Prostate gland (tissue), 2 donors: ENCODE measurements around the gene DHX35. TPM values are rescaled to one million over a fixed set of nuclear protein-coding genes. Genes with fewer than 3 reads are reported as not detected.

Experiments used
- DNase-seq: peaks from one replicate; pipeline ENCODE4 v3.0.0-alpha.2; 2019; ENCODE audit warnings: low spot score
- H3K27ac ChIP-seq, 2 donors: fragments of 200-600 bp; sonication (generic); 2 replicates each; pipeline ENCODE4 v1.5.1; 2017 to 2019
- H3K27me3 ChIP-seq: fragments of 200-600 bp; sonication (generic); replicated peaks from 2 replicates; pipeline ENCODE4 v1.5.1; 2019; ENCODE audit not compliant: insufficient read depth
- H3K36me3 ChIP-seq, 2 donors: fragments of 200-600 bp; sonication (generic); 1 replicate in 1 of 2; 2 replicates in 1 of 2; pipeline versions ENCODE4 v1.5.1 to v1.8.1; 2017 to 2019
- H3K4me1 ChIP-seq: fragments of 200-600 bp; sonication (generic); replicated peaks from 2 replicates; pipeline ENCODE4 v1.5.1; 2019
- H3K4me3 ChIP-seq, 2 donors: fragments of 200-600 bp; sonication (generic); 2 replicates each; pipeline ENCODE4 v1.5.1; 2017 to 2019
- H3K9me3 ChIP-seq: fragments of 200-600 bp; sonication (generic); 2 replicates; pipeline ENCODE4 v1.5.1; 2017
- POLR2A ChIP-seq: fragments of 450-650 bp; IDR thresholded peaks from one replicate; pipeline ENCODE4 v1.6.1; 2016; ENCODE audit warnings: antibody characterized with exemption, mild to moderate bottlenecking
- POLR2AphosphoS5 ChIP-seq: sonication (generic); formaldehyde crosslinking; IDR thresholded peaks from one replicate; pipeline ENCODE4 v1.6.1; 2017; ENCODE audit warnings: antibody characterized with exemption
- WGBS: methylation state at CpG from one replicate; pipeline ENCODE4 v1.1.5; 2018; 5-methylcytosine and 5-hydroxymethylcytosine counted together
- intact Hi-C: fragments of 100-400 bp; cut with DNase I; formaldehyde crosslinking; loops from one replicate; pipeline ENCODE4 v1.14.2; 2022
- total RNA-seq, 2 donors: library from RNA; depleted of rRNA; stranded (reverse); fragments of >200 nt; gene quantifications; one replicate each; pipeline ENCODE4 v1.1.0, GENCODE V29; 2016
- TF ChIP-seq, protein P1 (sequence below), 4 experiments: fragments of 200-600 bp in 2 of 4; fragments of 450-650 bp in 2 of 4; sonication (generic) in 2 of 4; IDR thresholded peaks; 1 replicate in 3 of 4; 2 replicates in 1 of 4; pipeline ENCODE4 v1.5.1; 2016 to 2019; ENCODE audit warnings: antibody characterized with exemption in 4 of 4, mild to moderate bottlenecking in 2 of 4, moderate library complexity in 2 of 4

Gene DHX35
- total RNA-seq, 2 donors from 2014 or later, result 12.8 to 15.6 TPM

DNA sequence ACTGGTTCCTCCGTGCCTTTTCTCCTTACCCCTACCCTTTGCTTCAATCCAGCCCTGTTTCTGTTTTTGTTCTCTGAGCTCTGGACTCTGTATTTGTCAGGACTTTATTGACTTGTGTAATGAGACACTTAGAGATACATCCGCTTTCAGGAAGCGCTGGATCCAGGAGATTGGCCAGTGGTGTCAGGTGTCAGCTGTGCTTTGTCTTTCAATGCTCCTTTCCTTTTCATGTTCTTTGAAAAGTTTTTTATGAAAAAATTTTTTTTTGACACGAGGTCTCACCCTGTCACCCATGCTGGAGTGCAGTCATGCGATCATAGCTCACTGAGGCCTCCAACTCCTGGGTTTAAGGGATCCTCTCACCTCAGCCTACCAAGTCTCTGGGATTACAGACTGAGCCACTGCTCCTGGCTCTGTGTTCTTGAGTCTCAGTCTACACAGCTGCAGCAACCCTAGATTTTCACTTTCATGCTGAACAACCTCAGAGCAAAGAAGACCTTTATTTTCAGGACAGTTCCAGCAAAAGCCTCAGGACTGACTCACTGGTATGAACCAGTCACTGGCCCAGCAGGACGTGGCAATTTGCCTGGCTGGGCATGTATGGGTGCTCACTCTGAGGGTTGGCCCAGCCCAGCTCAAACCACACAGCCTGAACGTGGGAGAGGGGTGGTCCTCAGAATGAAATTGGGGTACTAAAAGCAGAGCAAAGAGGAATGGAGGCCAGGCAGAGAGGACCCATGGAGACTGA lies 108.5 kb downstream of the DHX35 start:
- Histone ChIP-seq H3K9me3 (no peaks in the 10 kb centered on the region), H3K36me3 (no peaks in the 10 kb centered on the region), H3K4me3 (no peak overlapping the region), H3K4me1 (no peaks in the 10 kb centered on the region), H3K27me3 (no peaks in the 10 kb centered on the region), H3K27ac (no peak overlapping the region)
- TF ChIP-seq POLR2A (no peak), POLR2AphosphoS5 (no peak)
- TF ChIP-seq, protein P1, sequence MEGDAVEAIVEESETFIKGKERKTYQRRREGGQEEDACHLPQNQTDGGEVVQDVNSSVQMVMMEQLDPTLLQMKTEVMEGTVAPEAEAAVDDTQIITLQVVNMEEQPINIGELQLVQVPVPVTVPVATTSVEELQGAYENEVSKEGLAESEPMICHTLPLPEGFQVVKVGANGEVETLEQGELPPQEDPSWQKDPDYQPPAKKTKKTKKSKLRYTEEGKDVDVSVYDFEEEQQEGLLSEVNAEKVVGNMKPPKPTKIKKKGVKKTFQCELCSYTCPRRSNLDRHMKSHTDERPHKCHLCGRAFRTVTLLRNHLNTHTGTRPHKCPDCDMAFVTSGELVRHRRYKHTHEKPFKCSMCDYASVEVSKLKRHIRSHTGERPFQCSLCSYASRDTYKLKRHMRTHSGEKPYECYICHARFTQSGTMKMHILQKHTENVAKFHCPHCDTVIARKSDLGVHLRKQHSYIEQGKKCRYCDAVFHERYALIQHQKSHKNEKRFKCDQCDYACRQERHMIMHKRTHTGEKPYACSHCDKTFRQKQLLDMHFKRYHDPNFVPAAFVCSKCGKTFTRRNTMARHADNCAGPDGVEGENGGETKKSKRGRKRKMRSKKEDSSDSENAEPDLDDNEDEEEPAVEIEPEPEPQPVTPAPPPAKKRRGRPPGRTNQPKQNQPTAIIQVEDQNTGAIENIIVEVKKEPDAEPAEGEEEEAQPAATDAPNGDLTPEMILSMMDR (IDR thresholded peaks at IDR 0.05), result no peak
- no peak for DNase-seq
- intact Hi-C loops, result no loop called here
- 56% methylated on average over 7 of the region's 7 CpGs for WGBS

DNA sequence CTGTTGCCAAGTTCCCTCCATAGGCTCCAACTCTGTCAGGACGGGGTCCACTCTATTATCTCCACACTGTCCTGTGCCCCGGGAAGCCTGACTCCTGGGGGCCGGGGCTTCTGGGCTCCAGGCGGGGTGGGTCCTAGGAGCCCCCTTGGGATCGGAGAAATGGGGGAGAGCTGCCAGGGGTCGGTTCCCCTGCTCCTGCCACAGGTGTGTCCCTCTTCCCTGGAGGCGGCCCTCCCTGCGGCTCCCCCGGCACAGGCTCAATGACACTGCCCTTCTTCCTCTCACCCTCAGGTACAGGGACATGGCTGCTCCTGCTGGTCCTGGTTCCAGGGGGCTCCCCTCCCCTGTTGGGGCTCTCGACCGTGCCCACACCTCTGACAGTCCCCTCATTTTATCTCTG lies 110.0 kb downstream of the DHX35 start:
- WGBS, result 83% methylated on average over 11 of the region's 11 CpGs
- DNase-seq, result no peak
- Histone ChIP-seq H3K27me3 (no peaks in the 10 kb centered on the region), H3K27ac (no peak overlapping the region), H3K36me3 (no peaks in the 10 kb centered on the region), H3K9me3 (no peaks in the 10 kb centered on the region), H3K4me3 (no peak overlapping the region), H3K4me1 (no peaks in the 10 kb centered on the region)
- no peak for TF ChIP-seq POLR2A
- TF ChIP-seq, protein P1 (IDR thresholded peaks at IDR 0.05), result no peak
- TF ChIP-seq POLR2AphosphoS5, result no peak
- intact Hi-C loops, result no loop called here

DNA sequence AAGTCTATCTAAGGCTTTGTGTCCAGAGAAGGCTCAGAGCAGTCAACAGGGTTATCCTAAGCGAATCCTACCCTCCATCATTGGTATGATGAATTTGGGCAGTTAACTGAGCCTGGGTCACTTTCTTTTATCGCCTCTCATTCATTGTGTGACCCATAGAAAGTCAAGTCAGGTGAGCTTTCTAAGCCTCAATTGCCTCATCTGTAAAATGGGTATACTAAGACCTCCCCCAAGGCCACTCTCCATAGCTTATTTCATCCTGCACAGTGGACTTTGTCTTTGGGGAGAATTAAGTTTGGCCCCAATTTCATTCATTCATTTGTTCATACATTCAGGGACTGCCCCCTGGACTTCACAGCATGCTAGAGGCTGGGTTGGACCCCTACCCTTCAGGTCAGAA lies 110.5 kb downstream of the DHX35 start:
- TF ChIP-seq, protein P1 (IDR thresholded peaks at IDR 0.05), result no peak
- no peak for TF ChIP-seq POLR2A
- no peak overlapping the region for H3K4me3 ChIP-seq
- WGBS, result 86% methylated on average over 2 of the region's 2 CpGs
- H3K4me1 ChIP-seq, result no peaks in the 10 kb centered on the region
- DNase-seq, result no peak
- intact Hi-C loops, result no loop called here
- no peaks in the 10 kb centered on the region for H3K36me3 ChIP-seq
- no peaks in the 10 kb centered on the region for H3K27me3 ChIP-seq
- no peak overlapping the region for H3K27ac ChIP-seq
- no peaks in the 10 kb centered on the region for H3K9me3 ChIP-seq

DNA sequence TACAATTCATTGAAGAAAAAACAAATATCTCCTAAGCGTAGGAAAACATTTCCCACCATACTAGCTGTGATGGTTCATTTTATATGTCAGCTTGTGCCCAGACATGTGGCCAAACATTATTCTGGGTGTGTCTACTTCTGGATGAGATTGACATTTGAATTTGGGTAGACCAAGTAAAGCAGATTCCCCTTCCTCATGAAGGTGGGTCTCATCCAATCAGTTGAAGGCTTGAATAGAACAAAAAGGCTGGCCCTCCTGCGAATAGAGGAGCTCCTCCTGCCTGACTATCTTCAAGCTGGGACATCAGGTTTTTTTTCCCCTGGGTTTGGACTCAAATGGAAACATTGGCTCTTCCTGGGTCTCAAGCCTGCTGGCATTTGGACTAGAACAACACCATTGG lies 113.6 kb downstream of the DHX35 start:
- 96% methylated on average over 2 of the region's 2 CpGs for WGBS
- no peak overlapping the region for H3K27ac ChIP-seq
- no peak for DNase-seq
- no peaks in the 10 kb centered on the region for H3K27me3 ChIP-seq
- H3K4me3 ChIP-seq, result no peak overlapping the region
- no peaks in the 10 kb centered on the region for H3K4me1 ChIP-seq
- intact Hi-C loops, result no loop called here
- H3K9me3 ChIP-seq, result no peaks in the 10 kb centered on the region
- no peaks in the 10 kb centered on the region for H3K36me3 ChIP-seq
- no peak for TF ChIP-seq POLR2AphosphoS5
- no peak for TF ChIP-seq POLR2A
- TF ChIP-seq, protein P1 (IDR thresholded peaks at IDR 0.05), result no peak

DNA sequence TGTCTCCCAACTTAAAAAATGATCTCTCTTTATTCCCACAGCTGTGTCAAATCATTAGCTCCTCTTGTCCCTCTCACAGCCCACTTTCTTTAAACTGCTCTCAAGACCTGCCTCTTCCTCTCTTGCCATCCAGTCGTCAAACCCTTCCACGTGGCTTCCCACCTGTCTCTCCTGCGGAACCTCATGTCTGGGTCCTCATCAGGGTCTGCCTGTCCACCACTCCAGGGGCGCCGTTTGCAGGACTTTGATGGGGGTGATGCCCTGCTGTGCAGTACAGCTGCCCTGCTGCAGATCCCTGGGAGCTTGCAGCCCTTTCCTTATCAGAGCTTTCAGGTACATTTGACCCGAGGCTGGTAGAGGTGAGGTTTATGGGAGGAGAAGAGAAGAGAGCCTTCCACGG lies 114.8 kb downstream of the DHX35 start:
- intact Hi-C loops, result no loop called here
- Histone ChIP-seq H3K4me3 (no peak overlapping the region), H3K27ac (no peak overlapping the region), H3K36me3 (no peaks in the 10 kb centered on the region), H3K4me1 (no peaks in the 10 kb centered on the region), H3K27me3 (no peaks in the 10 kb centered on the region), H3K9me3 (no peaks in the 10 kb centered on the region)
- TF ChIP-seq, protein P1 (IDR thresholded peaks at IDR 0.05), result no peak
- TF ChIP-seq POLR2AphosphoS5, result no peak
- TF ChIP-seq POLR2A, result no peak
- 49% methylated on average over 7 of the region's 7 CpGs for WGBS
- DNase-seq, result no peak
